ENCODE measurements around the gene C10orf120. TPM values are rescaled to one million over a fixed set of nuclear protein-coding genes. Genes with fewer than 3 reads are reported as not detected.

C10orf120 gene
- total RNA-seq, 2 experiments from 2014 or later, result not detected

- Histone ChIP-seq H3K4me1 (ENCODE audit: insufficient read depth, low read length, poor library complexity, severe bottlenecking) (no peaks in the 10 kb centered on the region), H4K20me1 (ENCODE audit: insufficient read depth, low read length) (no peaks in the 10 kb centered on the region), H3K36me3 (ENCODE audit: insufficient read depth, low read length) (no peaks in the 10 kb centered on the region), H3K9me3 (ENCODE audit: low read length) (no peaks in the 10 kb centered on the region), H3K4me3 (ENCODE audit: low read depth, low read length, poor library complexity, severe bottlenecking) (no peak overlapping the region), H3K27ac (ENCODE audit: low read depth, low read length, poor library complexity, severe bottlenecking) (no peak overlapping the region), H2AFZ (ENCODE audit: low read length) (no peak overlapping the region), H3K4me2 (ENCODE audit: low read length) (no peak overlapping the region), H3K79me2 (ENCODE audit: insufficient read depth, low read depth, low read length) (no peaks in the 10 kb centered on the region), H3K9me2 (ENCODE audit: insufficient read depth, low read length) (no peaks in the 10 kb centered on the region)
- TF ChIP-seq EZH2phosphoT487 (IDR thresholded peaks at IDR 0.05; ENCODE audit: borderline replicate concordance, low read depth, low read length) (no peak), CTCF (conservative IDR thresholded peaks at IDR 0.05; ENCODE audit: low read length) (no peak)
- ChIA-PET POLR2A (no interaction called here), CTCF (ENCODE audit: unreplicated experiment) (no interaction called here)
- DNase-seq (ENCODE audit: low spot score), result no peak
- BruUV-seq (replicated peaks), result no TSS peak
- intact Hi-C loops (cut with micrococcal nuclease; ENCODE audit: unreplicated experiment), result no loop called here
Measured at GRCh38 chr10:122658356-122659049, 41.1 kb downstream of the C10orf120 start.

- intact Hi-C loops (cut with micrococcal nuclease; ENCODE audit: unreplicated experiment), result no loop called here
- no peak for TF ChIP-seq EZH2phosphoT487 (IDR thresholded peaks at IDR 0.05; ENCODE audit: borderline replicate concordance, low read depth, low read length)
- TF ChIP-seq CTCF (conservative IDR thresholded peaks at IDR 0.05; ENCODE audit: low read length), result no peak
- Histone ChIP-seq H3K27ac (ENCODE audit: low read depth, low read length, poor library complexity, severe bottlenecking) (no peak overlapping the region), H3K4me3 (ENCODE audit: low read depth, low read length, poor library complexity, severe bottlenecking) (no peak overlapping the region), H3K9me2 (ENCODE audit: insufficient read depth, low read length) (no peaks in the 10 kb centered on the region), H3K36me3 (ENCODE audit: insufficient read depth, low read length) (no peaks in the 10 kb centered on the region), H3K4me2 (ENCODE audit: low read length) (no peak overlapping the region), H3K4me1 (ENCODE audit: insufficient read depth, low read length, poor library complexity, severe bottlenecking) (no peaks in the 10 kb centered on the region), H3K9me3 (ENCODE audit: low read length) (no peaks in the 10 kb centered on the region), H2AFZ (ENCODE audit: low read length) (no peak overlapping the region), H4K20me1 (ENCODE audit: insufficient read depth, low read length) (no peaks in the 10 kb centered on the region), H3K79me2 (ENCODE audit: insufficient read depth, low read depth, low read length) (no peaks in the 10 kb centered on the region)
- no peak for DNase-seq (ENCODE audit: low spot score)
- POLR2A ChIA-PET, result no interaction called here
- CTCF ChIA-PET (ENCODE audit: unreplicated experiment), result no interaction called here
- no TSS peak for BruUV-seq (replicated peaks)
Measured at GRCh38 chr10:122657729-122658128, 41.9 kb downstream of the C10orf120 start.

GRCh38 chr10:122657255-122657654 is 42.4 kb downstream of the C10orf120 start:
- BruUV-seq (replicated peaks), result no TSS peak
- TF ChIP-seq EZH2phosphoT487 (IDR thresholded peaks at IDR 0.05; ENCODE audit: borderline replicate concordance, low read depth, low read length) (no peak), CTCF (conservative IDR thresholded peaks at IDR 0.05; ENCODE audit: low read length) (no peak)
- ChIA-PET POLR2A (no interaction called here), CTCF (ENCODE audit: unreplicated experiment) (no interaction called here)
- no peaks in the 10 kb centered on the region for H3K79me2 ChIP-seq (ENCODE audit: insufficient read depth, low read depth, low read length)
- no peak for DNase-seq (ENCODE audit: low spot score)
- H3K4me3 ChIP-seq (ENCODE audit: low read depth, low read length, poor library complexity, severe bottlenecking), result no peak overlapping the region
- no peak overlapping the region for H3K27ac ChIP-seq (ENCODE audit: low read depth, low read length, poor library complexity, severe bottlenecking)
- H3K4me1 ChIP-seq (ENCODE audit: insufficient read depth, low read length, poor library complexity, severe bottlenecking), result no peaks in the 10 kb centered on the region
- H4K20me1 ChIP-seq (ENCODE audit: insufficient read depth, low read length), result no peaks in the 10 kb centered on the region
- H2AFZ ChIP-seq (ENCODE audit: low read length), result no peak overlapping the region
- no peaks in the 10 kb centered on the region for H3K9me2 ChIP-seq (ENCODE audit: insufficient read depth, low read length)
- no peak overlapping the region for H3K4me2 ChIP-seq (ENCODE audit: low read length)
- intact Hi-C loops (cut with micrococcal nuclease; ENCODE audit: unreplicated experiment), result no loop called here
- no peaks in the 10 kb centered on the region for H3K9me3 ChIP-seq (ENCODE audit: low read length)
- H3K36me3 ChIP-seq (ENCODE audit: insufficient read depth, low read length), result no peaks in the 10 kb centered on the region

Data from OCI-LY7 (cell line).